HT1080 (cell line): ENCODE data around the gene HIGD1B. TPM values are rescaled to one million over a fixed set of nuclear protein-coding genes. Genes with fewer than 3 reads are reported as not detected.

Experiments
- DNase-seq: peaks from one replicate; pipeline ENCODE4 v3.0.0-alpha.2; 2015; ENCODE audit warnings: low read depth
- small RNA-seq: library from RNA; depleted of rRNA; stranded (forward); fragments of <200 nt; gene quantifications from one replicate; pipeline ENCODE3, GENCODE V24; 2014
- total RNA-seq: library from RNA; depleted of rRNA; stranded (reverse); fragments of >200 nt; shearing (Covaris generic); gene quantifications from 2 replicates; pipeline ENCODE4 v1.2.3, GENCODE V29; 2014; rRNA removed

Gene HIGD1B
- total RNA-seq, 1 experiment from 2014 or later = not detected

GRCh38 chr17:44877121-44877520 is 29.4 kb downstream of the HIGD1B start:
- no peak for DNase-seq

- DNase-seq = peak; percentile 18
Observed at GRCh38 chr17:44878627-44879221, 31.0 kb downstream of the HIGD1B start.

- no peak for DNase-seq
Observed at GRCh38 chr17:44879376-44879775, 31.7 kb downstream of the HIGD1B start.

GRCh38 chr17:44880062-44880461 is 32.4 kb downstream of the HIGD1B start:
- DNase-seq = no peak

GRCh38 chr17:44881145-44881544 is 33.5 kb downstream of the HIGD1B start:
- no peak for DNase-seq

GRCh38 chr17:44884941-44885340 is 37.3 kb downstream of the HIGD1B start:
- DNase-seq = no peak

GRCh38 chr17:44887016-44887415 is 39.3 kb downstream of the HIGD1B start:
- DNase-seq = no peak

GRCh38 chr17:44887971-44888954 is 40.6 kb downstream of the HIGD1B start:
- DNase-seq = no peak

GRCh38 chr17:44889003-44889402 is 41.3 kb downstream of the HIGD1B start:
- no peak for DNase-seq

GRCh38 chr17:44892250-44892649 is 44.6 kb downstream of the HIGD1B start:
- no peak for DNase-seq

GRCh38 chr17:44894642-44895041 is 47.0 kb downstream of the HIGD1B start:
- no peak for DNase-seq

GRCh38 chr17:44898768-44899073 is 51.0 kb downstream of the HIGD1B start:
- no peak for DNase-seq

GRCh38 chr17:44899074-44899782 is 51.5 kb downstream of the HIGD1B start, which contains the start of gene EFTUD2:
Gene EFTUD2, minus strand, starts transcription at chr17:44899445. Its CDS starts 4,924 bp downstream, at chr17:44894521.
- DNase-seq = peak; percentile 82

Small RNA genes lying within 50 kb of the gene (small RNA-seq; reads per million reads assigned to genes)
- gene RN7SL405P = not detected

Other genes with a start within 250 kb of the HIGD1B start
- 0.02 and 0.03 TPM in 2 replicates for gene MEIOC, start 191.4 kb upstream of the HIGD1B start, total RNA-seq
- 40.9 and 41.3 TPM in 2 replicates for gene CCDC43, start 158.1 kb upstream of the HIGD1B start, total RNA-seq
- 11.4 and 11.6 TPM in 2 replicates for gene DBF4B, start 139.2 kb upstream of the HIGD1B start, total RNA-seq
- gene ADAM11, start 88.9 kb upstream of the HIGD1B start, total RNA-seq = 2.8 and 3.4 TPM in 2 replicates
- gene GJC1, start 17.6 kb upstream of the HIGD1B start, total RNA-seq = 26.0 and 42.7 TPM in 2 replicates
- 122 and 137 TPM in 2 replicates for gene EFTUD2, start 51.6 kb downstream of the HIGD1B start, total RNA-seq
- 0.07 and 0.18 TPM in 2 replicates for gene GFAP, start 67.6 kb downstream of the HIGD1B start, total RNA-seq
- gene KIF18B, start 99.9 kb downstream of the HIGD1B start, total RNA-seq = 13.1 and 15.9 TPM in 2 replicates
- gene C1QL1, start 120.4 kb downstream of the HIGD1B start, total RNA-seq = 3.1 and 3.6 TPM in 2 replicates
- 20.8 and 23.1 TPM in 2 replicates for gene DCAKD, start 203.7 kb downstream of the HIGD1B start, total RNA-seq
- gene NMT1, start 213.4 kb downstream of the HIGD1B start, total RNA-seq = 85.7 and 113 TPM in 2 replicates